Kidney (tissue), 14 donors: ENCODE measurements around the gene SRP9. TPM values are rescaled to one million over a fixed set of nuclear protein-coding genes. Genes with fewer than 3 reads are reported as not detected.
"Not testable (repeated sequence)": the region's sequence is repeated elsewhere in the genome, so short reads cannot be mapped to it uniquely, and the experiment has no call there.

Experiments used
- DNase-seq, 5 donors: peaks; one replicate each; pipeline ENCODE4 v3.0.0-alpha.2; 2013 to 2020
- FAIRE-seq: peaks from 2 replicates; lab custom pipeline; 2012; peaks lifted over from hg19 to GRCh38; lab: Jason Lieb, UNC
- H3K27ac ChIP-seq, 2 donors: one replicate each; pipeline ENCODE4 v1.7.0; 2013; ENCODE audit warnings: low read depth in 2 of 2, low read length in 2 of 2, inconsistent platforms in 1 of 2
- H3K27me3 ChIP-seq: one replicate; pipeline ENCODE4 v1.7.1; 2013; ENCODE audit warnings: low read length, inconsistent platforms; ENCODE audit not compliant: control insufficient read depth, insufficient read depth
- H3K36me3 ChIP-seq, 3 donors: one replicate each; pipeline versions ENCODE4 v1.7.0 to v1.7.1; 2013; ENCODE audit warnings: low read length in 3 of 3, control low read depth in 1 of 3, inconsistent platforms in 1 of 3; ENCODE audit not compliant: insufficient read depth in 3 of 3, control insufficient read depth in 2 of 3
- H3K4me1 ChIP-seq, 3 donors: one replicate each; pipeline versions ENCODE4 v1.7.0 to v1.7.1; 2013; ENCODE audit warnings: low read length in 3 of 3, inconsistent platforms in 1 of 3, low read depth in 1 of 3; ENCODE audit not compliant: control insufficient read depth in 2 of 3, insufficient read depth in 2 of 3
- H3K4me3 ChIP-seq, 3 donors: one replicate each; pipeline versions ENCODE4 v1.7.0 to v1.8.1; 2013; ENCODE audit warnings: low read length in 3 of 3, control low read depth in 1 of 3, inconsistent platforms in 1 of 3
- H3K9ac ChIP-seq, 3 donors: one replicate each; pipeline versions ENCODE4 v1.7.0 to v1.7.1; 2013; ENCODE audit warnings: low read length in 3 of 3, control low read depth in 1 of 3, inconsistent platforms in 1 of 3
- H3K9me3 ChIP-seq, 3 donors: one replicate each; pipeline versions ENCODE4 v1.7.0 to v1.7.1; 2013; ENCODE audit warnings: low read length in 3 of 3, control low read depth in 1 of 3, inconsistent platforms in 1 of 3; ENCODE audit not compliant: control insufficient read depth in 2 of 3, insufficient read depth in 1 of 3
- intact Hi-C: fragments of 100-400 bp; cut with DNase I; formaldehyde crosslinking; loops from one replicate; pipeline ENCODE4 v1.11.1; 2022
- polyA plus RNA-seq: library from polyadenylated mRNA; stranded (reverse); fragments of 350-450 nt; fragmentation: Illumina TruSeq; extraction: RNeasy Lipid Tissue Mini Kit (QIAGEN cat#74804); gene quantifications from one replicate; pipeline ENCODE4 v1.2.3, GENCODE V29; 2014; ENCODE audit warnings: low read depth, low replicate concordance; ENCODE audit not compliant: insufficient read depth
- total RNA-seq: library from RNA; stranded (reverse); fragmentation: NEBNext Ultra II Directional; extraction: Animal tissue kit (Norgen Biotek cat#: 25700); gene quantifications from one replicate; pipeline ENCODE4 v1.2.1, GENCODE V29; 2021
- TF ChIP-seq, protein P1 (sequence below): IDR thresholded peaks from 3 replicates; pipeline ENCODE4 v1.5.1; 2012; ENCODE audit warnings: mild to moderate bottlenecking, moderate library complexity, borderline replicate concordance; ENCODE audit not compliant: insufficient read depth; ENCODE audit errors: extremely low read depth
- donor health status: control.
- donor health status: control.
- donor health status: control.
- donor health status: control.
- donor health status: control.
- donor health status: DM: yes; HTN: yes; CAD: no.
- donor health status: Normal renal cell carcinoma (clear cell type).

SRP9 gene
- total and polyA plus RNA-seq, 2 donors from 2014 or later: 199 to 307 TPM

DNA sequence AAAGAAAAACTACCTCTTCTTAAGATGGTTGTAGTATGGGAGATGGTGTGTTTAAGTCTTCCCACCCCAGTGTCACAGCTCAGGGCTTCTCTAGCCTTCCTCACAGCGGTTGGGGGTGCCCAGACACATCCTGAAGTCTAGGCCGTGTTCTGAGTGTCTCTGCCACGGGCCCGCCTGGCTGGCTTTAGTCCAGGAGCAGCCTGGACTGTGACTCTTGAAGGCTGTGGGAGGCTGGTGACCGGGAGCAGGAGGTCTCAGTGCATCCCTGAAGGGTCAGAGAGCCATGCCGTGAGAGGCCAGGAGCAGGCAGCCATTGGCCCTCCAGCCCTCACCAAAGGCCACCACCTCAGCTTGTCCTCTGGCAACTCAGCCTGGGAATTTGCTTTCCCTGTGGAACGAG is 36.8 kb downstream of the SRP9 start:
- Histone ChIP-seq H3K27ac (peak overlapping the region; percentile 82 to 84), H3K4me3 (peak overlapping the region in 1 of 3 donors; percentile 38), H3K36me3 (no peaks in the 10 kb centered on the region), H3K9ac (peak overlapping the region in 1 of 3 donors; percentile 53), H3K4me1 (peaks cover 0 to 60% (median 56%) of the 10 kb centered on the region in 3 donors), H3K9me3 (no peaks in the 10 kb centered on the region), H3K27me3 (no peaks in the 10 kb centered on the region)
- FAIRE-seq: no peak
- intact Hi-C loops: no loop called here
- DNase-seq: no peak
- TF ChIP-seq, protein P1, sequence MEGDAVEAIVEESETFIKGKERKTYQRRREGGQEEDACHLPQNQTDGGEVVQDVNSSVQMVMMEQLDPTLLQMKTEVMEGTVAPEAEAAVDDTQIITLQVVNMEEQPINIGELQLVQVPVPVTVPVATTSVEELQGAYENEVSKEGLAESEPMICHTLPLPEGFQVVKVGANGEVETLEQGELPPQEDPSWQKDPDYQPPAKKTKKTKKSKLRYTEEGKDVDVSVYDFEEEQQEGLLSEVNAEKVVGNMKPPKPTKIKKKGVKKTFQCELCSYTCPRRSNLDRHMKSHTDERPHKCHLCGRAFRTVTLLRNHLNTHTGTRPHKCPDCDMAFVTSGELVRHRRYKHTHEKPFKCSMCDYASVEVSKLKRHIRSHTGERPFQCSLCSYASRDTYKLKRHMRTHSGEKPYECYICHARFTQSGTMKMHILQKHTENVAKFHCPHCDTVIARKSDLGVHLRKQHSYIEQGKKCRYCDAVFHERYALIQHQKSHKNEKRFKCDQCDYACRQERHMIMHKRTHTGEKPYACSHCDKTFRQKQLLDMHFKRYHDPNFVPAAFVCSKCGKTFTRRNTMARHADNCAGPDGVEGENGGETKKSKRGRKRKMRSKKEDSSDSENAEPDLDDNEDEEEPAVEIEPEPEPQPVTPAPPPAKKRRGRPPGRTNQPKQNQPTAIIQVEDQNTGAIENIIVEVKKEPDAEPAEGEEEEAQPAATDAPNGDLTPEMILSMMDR: no peak

DNA sequence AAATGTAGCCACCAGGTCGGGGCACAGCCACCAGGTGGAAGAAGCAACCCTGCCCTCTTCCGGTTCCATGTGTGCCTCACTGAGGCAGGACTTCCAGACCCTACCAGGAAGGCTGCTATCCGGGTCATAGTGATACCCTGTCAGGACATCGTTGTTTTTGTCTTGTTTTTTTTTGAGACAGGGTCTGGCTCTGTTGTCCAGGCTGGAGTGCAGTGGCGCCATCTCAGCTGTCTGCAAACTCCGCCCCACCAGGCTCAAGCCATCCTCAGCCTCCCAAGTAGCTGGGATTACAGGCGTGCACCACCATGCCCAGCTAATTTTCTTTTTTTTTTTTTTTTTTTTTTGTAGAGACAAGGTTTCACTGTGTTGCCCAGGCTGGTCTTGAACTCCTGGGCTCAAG is 37.5 kb downstream of the SRP9 start:
- H3K36me3 ChIP-seq, H3K9ac ChIP-seq, DNase-seq, intact Hi-C loops, H3K9me3 ChIP-seq, FAIRE-seq, H3K27me3 ChIP-seq, H3K4me3 ChIP-seq: not testable (repeated sequence)
- Histone ChIP-seq H3K4me1 (peaks cover 0 to 60% (median 56%) of the 10 kb centered on the region in 3 donors), H3K27ac (peak overlapping the region; percentile 82 to 84)

DNA sequence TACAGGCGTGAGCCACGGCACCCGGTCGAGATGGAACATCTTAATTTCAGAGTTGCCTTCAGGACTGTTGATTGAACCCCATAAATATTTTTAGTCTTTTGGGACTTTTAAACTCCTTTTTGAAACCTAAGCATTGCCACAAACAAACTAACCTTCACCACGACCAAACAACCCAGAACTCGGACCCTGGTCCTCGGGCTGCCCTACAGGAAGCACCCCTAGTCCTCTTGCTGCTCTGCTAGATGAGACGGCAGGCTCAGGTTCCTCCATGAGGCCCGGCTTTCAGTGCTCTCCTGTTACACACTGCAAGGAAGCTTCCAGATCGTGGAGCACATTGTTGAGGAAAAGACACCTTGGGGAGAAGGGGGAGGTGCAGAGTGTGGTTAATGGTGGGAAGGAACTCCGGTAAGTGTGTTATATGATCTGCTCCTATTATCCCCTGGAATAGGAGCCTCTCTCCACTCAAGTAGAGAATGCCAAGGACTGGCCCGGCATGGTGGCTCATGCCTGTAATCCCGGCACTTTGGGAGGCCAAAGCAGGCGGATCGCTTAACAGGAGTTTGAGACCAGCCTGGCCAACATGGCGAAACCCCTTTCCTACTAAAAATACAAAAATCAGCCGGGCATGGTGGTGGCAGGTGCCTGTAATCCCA is 38.0 kb downstream of the SRP9 start:
- Histone ChIP-seq H3K4me3 (no peak overlapping the region), H3K4me1 (peaks cover 0 to 60% (median 56%) of the 10 kb centered on the region in 3 donors), H3K36me3 (no peaks in the 10 kb centered on the region), H3K27ac (peak overlapping the region in 1 of 2 donors; percentile 41), H3K9me3 (no peaks in the 10 kb centered on the region), H3K9ac (no peak overlapping the region), H3K27me3 (no peaks in the 10 kb centered on the region)
- peak in 2 of 5 donors; percentile 32 to 58 for DNase-seq
- no peak for FAIRE-seq
- intact Hi-C loops: no loop called here
- TF ChIP-seq, protein P1: no peak

DNA sequence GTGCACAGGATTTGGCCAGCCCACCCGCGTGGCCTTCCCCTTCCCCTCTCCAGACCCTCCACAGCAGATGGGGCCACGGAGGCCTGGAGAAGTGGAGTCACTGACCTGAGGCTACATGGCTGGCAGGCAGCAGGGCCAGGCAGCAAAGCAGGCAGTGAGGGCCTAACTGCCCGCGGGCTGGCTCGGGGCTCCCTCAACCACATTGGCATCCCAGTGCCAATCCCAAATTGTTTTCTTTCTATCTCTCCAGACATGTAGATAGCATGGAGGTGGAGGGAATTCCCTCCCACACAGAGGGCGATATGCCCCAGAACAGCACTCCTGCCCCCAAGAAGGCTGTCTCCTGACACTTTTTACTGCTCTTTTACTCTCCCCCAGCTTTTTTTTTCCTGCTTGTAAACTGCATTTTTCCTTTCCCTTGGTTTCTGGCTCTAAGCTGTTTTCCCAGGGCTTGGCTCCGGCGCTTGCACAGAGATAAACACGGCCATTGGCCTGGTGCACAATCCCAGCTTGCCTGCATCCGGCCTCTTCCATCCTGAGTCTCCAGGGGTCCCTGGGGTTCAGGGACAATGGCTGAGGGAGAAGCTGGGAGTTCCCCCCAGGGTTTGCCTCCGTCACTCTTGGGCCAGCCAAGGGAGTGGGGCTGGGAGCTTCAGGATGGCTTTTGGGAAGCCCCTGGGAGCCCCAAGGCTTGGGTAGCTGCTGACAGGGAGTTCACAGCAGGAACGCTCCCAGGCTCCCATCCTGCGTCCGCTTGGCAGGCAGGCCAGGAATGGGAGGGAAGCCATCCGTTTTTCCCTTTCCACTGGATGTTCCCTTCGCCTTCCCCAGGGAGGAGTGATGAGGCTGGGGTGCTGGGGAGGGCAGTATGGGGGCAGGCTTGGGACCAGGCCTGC is 39.3 kb downstream of the SRP9 start:
- H3K4me1 ChIP-seq: peaks cover 0 to 53% (median 47%) of the 10 kb centered on the region in 3 donors
- peak overlapping the region in 1 of 3 donors; percentile 69 for H3K9ac ChIP-seq
- H3K27me3 ChIP-seq: no peaks in the 10 kb centered on the region
- H3K36me3 ChIP-seq: peaks cover 0 to under 1% (median 0%) of the 10 kb centered on the region in 3 donors
- FAIRE-seq (no peak), DNase-seq (peak in 4 of 5 donors; percentile 28 to 86 (median 72))
- intact Hi-C loops: no loop called here
- H3K4me3 ChIP-seq: no peak overlapping the region
- TF ChIP-seq, protein P1: no peak
- peak overlapping the region; percentile 93 to 96 for H3K27ac ChIP-seq
- H3K9me3 ChIP-seq: no peaks in the 10 kb centered on the region
